IMR-90 (cell line): Measurements from ENCODE around the gene DUSP22. TPM values are rescaled to one million over a fixed set of nuclear protein-coding genes. Genes with fewer than 3 reads are reported as not detected.

Experiments used
- ATAC-seq: fragments of 200-7000 bp; cut with Tn5 transposase; 2 replicates; pipeline ENCODE4 v1.9.1; 2020; ENCODE audit warnings: low read depth, mild to moderate bottlenecking, moderate library complexity
- BruUV-seq: library from RNA; stranded (reverse); fragments of 400-500 nt; replicated peaks from 2 replicates; lab custom pipeline; 2021; lab: Mats Ljungman, UMichigan
- CTCF ChIA-PET: fragments of 300-600 bp; formaldehyde crosslinking; extraction: SDS; loops from one replicate; lab custom pipeline; 2021; ENCODE audit warnings: antibody characterized with exemption; lab: Yijun Ruan, JAX
- POLR2A ChIA-PET: fragments of 300-600 bp; sonication (Branson Sonifier 250); formaldehyde crosslinking; loops from one replicate; lab custom pipeline; 2022; ENCODE audit warnings: antibody characterized with exemption; ENCODE audit not compliant: unreplicated experiment; lab: Charles Lee
- DNase-seq: peaks from one replicate; pipeline ENCODE4 v3.0.0; 2013
- H2AFZ ChIP-seq: replicated peaks from 2 replicates; pipeline ENCODE3; 2013; ENCODE audit warnings: low read length, mild to moderate bottlenecking; ENCODE audit not compliant: poor library complexity
- H2AK5ac ChIP-seq: 2 replicates; pipeline ENCODE4 v1.6.1; 2013; ENCODE audit warnings: low read depth, low read length, inconsistent platforms
- H2AK9ac ChIP-seq: replicated peaks from 2 replicates; pipeline ENCODE3; 2013; ENCODE audit warnings: mild to moderate bottlenecking, low read depth, low read length, moderate library complexity; ENCODE audit not compliant: poor library complexity
- H2BK120ac ChIP-seq: 2 replicates; pipeline ENCODE4 v1.6.1; 2013; ENCODE audit warnings: low read depth, low read length, inconsistent platforms
- H2BK15ac ChIP-seq: 3 replicates; pipeline ENCODE4 v1.6.1; 2013; ENCODE audit warnings: low read depth, low read length, inconsistent platforms
- H2BK20ac ChIP-seq: 2 replicates; pipeline ENCODE4 v1.6.1; 2013; ENCODE audit warnings: low read depth, mild to moderate bottlenecking, inconsistent platforms, low read length, moderate library complexity
- H2BK5ac ChIP-seq: 2 replicates; pipeline ENCODE4 v1.6.1; 2013; ENCODE audit warnings: mild to moderate bottlenecking, low read depth, low read length, inconsistent platforms; ENCODE audit not compliant: poor library complexity, severe bottlenecking
- H3K14ac ChIP-seq: replicated peaks from 2 replicates; pipeline ENCODE4 v1.6.1; 2013; ENCODE audit warnings: low read depth, low read length, inconsistent platforms
- H3K18ac ChIP-seq: 2 replicates; pipeline ENCODE4 v1.6.1; 2013; ENCODE audit warnings: low read depth, low read length, control low read depth
- H3K23ac ChIP-seq: 2 replicates; pipeline ENCODE4 v1.6.1; 2013; ENCODE audit warnings: low read depth, low read length, inconsistent platforms
- H3K27ac ChIP-seq: 2 replicates; pipeline ENCODE4 v1.5.1; 2013; ENCODE audit warnings: mild to moderate bottlenecking, control low read depth, low read length; ENCODE audit not compliant: insufficient read depth
- H3K27me3 ChIP-seq: 2 replicates; pipeline ENCODE4 v1.6.1; 2013; ENCODE audit warnings: low read length; ENCODE audit not compliant: control insufficient read depth, insufficient read depth
- H3K36me3 ChIP-seq: 2 replicates; pipeline ENCODE4 v1.6.1; 2013; ENCODE audit warnings: low read length, mixed read lengths; ENCODE audit not compliant: control insufficient read depth, insufficient read depth
- H3K4ac ChIP-seq: 2 replicates; pipeline ENCODE4 v1.6.1; 2013; ENCODE audit warnings: low read depth, low read length, inconsistent platforms
- H3K4me1 ChIP-seq: 2 replicates; pipeline ENCODE4 v1.6.1; 2013; ENCODE audit warnings: low read length, mixed read lengths; ENCODE audit not compliant: control insufficient read depth, insufficient read depth
- H3K4me2 ChIP-seq: 2 replicates; pipeline ENCODE4 v1.6.1; 2013; ENCODE audit warnings: low read depth, mild to moderate bottlenecking, control low read depth, low read length, moderate library complexity
- H3K4me3 ChIP-seq: 2 replicates; pipeline ENCODE4 v1.5.1; 2013; ENCODE audit warnings: low read depth, mild to moderate bottlenecking, control low read depth, low read length, moderate library complexity; ENCODE audit not compliant: insufficient read depth
- H3K56ac ChIP-seq: 2 replicates; pipeline ENCODE4 v1.6.1; 2013; ENCODE audit warnings: low read length, inconsistent platforms; ENCODE audit not compliant: insufficient read depth; ENCODE audit errors: extremely low read depth
- H3K79me1 ChIP-seq, 2 experiments: 2 replicates each; pipeline ENCODE4 v1.6.1; 2013; ENCODE audit warnings: low read length in 2 of 2, inconsistent platforms in 1 of 2, low read depth in 1 of 2
- H3K9ac ChIP-seq: 2 replicates; pipeline ENCODE4 v1.6.1; 2013; ENCODE audit warnings: low read depth, low read length, control low read depth
- H3K9me1 ChIP-seq: 2 replicates; pipeline ENCODE4 v1.6.1; 2013; ENCODE audit warnings: low read length, inconsistent platforms; ENCODE audit not compliant: insufficient read depth
- H3K9me3 ChIP-seq: 2 replicates; pipeline ENCODE4 v1.6.1; 2013; ENCODE audit warnings: low read length; ENCODE audit not compliant: control insufficient read depth, insufficient read depth
- H4K20me1 ChIP-seq: 2 replicates; pipeline ENCODE4 v1.6.1; 2013; ENCODE audit warnings: low read length, inconsistent platforms; ENCODE audit not compliant: insufficient read depth
- H4K5ac ChIP-seq: 2 replicates; pipeline ENCODE4 v1.6.1; 2013; ENCODE audit warnings: mild to moderate bottlenecking, low read depth, low read length, control low read depth
- H4K8ac ChIP-seq, 2 experiments: 2 replicates each; pipeline ENCODE4 v1.6.1; 2013; ENCODE audit warnings: low read depth in 2 of 2, low read length in 2 of 2, control low read depth in 1 of 2, inconsistent platforms in 1 of 2
- H4K91ac ChIP-seq: 2 replicates; pipeline ENCODE4 v1.6.1; 2013; ENCODE audit warnings: low read depth, low read length, inconsistent platforms; ENCODE audit not compliant: insufficient read depth
- BHLHE40 ChIP-seq: fragments of 150-350 bp; IDR thresholded peaks from 2 replicates; pipeline ENCODE4 v1.6.1; 2016; ENCODE audit warnings: mild to moderate bottlenecking, low read depth, low read length
- ELK1 ChIP-seq: fragments of 150-350 bp; IDR thresholded peaks from 2 replicates; pipeline ENCODE4 v1.6.1; 2016; ENCODE audit warnings: low read depth, mild to moderate bottlenecking, low read length, moderate library complexity, borderline replicate concordance
- FOS ChIP-seq: fragments of 150-350 bp; IDR thresholded peaks from 2 replicates; pipeline ENCODE4 v1.6.1; 2016; ENCODE audit warnings: low read depth, low read length
- MAZ ChIP-seq: IDR thresholded peaks from 2 replicates; pipeline ENCODE4 v1.6.1; 2012; ENCODE audit warnings: low read depth, mild to moderate bottlenecking, low read length, improper control_type of control experiment, moderate library complexity, borderline replicate concordance
- MXI1 ChIP-seq: IDR thresholded peaks from 2 replicates; pipeline ENCODE4 v1.6.1; 2012; ENCODE audit warnings: low read depth, mild to moderate bottlenecking, low read length, moderate library complexity, borderline replicate concordance
- NFE2L2 ChIP-seq: fragments of 150-350 bp; IDR thresholded peaks from 2 replicates; pipeline ENCODE4 v1.6.1; 2016; ENCODE audit warnings: low read depth, mild to moderate bottlenecking, low read length
- WGBS, 2 experiments: methylation state at CpG; one replicate each; pipeline versions ENCODE4 v1.1.5 to v1.1.7; 2013; ENCODE audit warnings: missing lambda C conversion rate in 2 of 2; ENCODE audit not compliant: insufficient read length in 1 of 2; ENCODE audit errors: extremely low coverage in 2 of 2; 5-methylcytosine and 5-hydroxymethylcytosine counted together
- dilution Hi-C: fragments of 300-500 bp; cut with HindIII; formaldehyde crosslinking; loops from one replicate; pipeline ENCODE4 v1.14.3; 2018; ENCODE audit warnings: low sequenced_read_pairs; ENCODE audit not compliant: unreplicated experiment
- in situ Hi-C: fragments of 300-500 bp; cut with MboI; formaldehyde crosslinking; loops from 3 replicates; pipeline ENCODE4 v1.14.3; 2019; ENCODE audit warnings: low sequenced_read_pairs, inconsistent platforms, mixed read lengths
- intact Hi-C: fragments of 100-400 bp; cut with micrococcal nuclease; formaldehyde crosslinking; loops from 2 replicates; pipeline ENCODE4 v1.10.0; 2022
- polyA plus RNA-seq, 3 experiments: library from polyadenylated mRNA; depleted of rRNA; stranded (reverse); fragments of >200 nt; gene quantifications; 2 replicates each; pipeline ENCODE4 v1.2.3, GENCODE V29; 2012; ENCODE audit warnings: low replicate concordance in 1 of 3
- total RNA-seq: library from RNA; depleted of rRNA; stranded (reverse); fragments of >200 nt; gene quantifications from 2 replicates; pipeline ENCODE4 v1.2.3, GENCODE V29; 2012

The DUSP22 gene
- total and polyA plus RNA-seq, 2 of the 4 experiments (the other 2 are of a cell fraction) = 7.1 to 8.2 TPM

- H2BK20ac ChIP-seq = no peak overlapping the region
- peaks cover 2% of the 10 kb centered on the region; the same call in 1 of the 2 replicates for H3K9me3 ChIP-seq
- no peaks in the 10 kb centered on the region; the same call in 1 of the 2 replicates for H4K20me1 ChIP-seq
- no peak overlapping the region for H2BK5ac ChIP-seq
- no peak overlapping the region for H3K27ac ChIP-seq
- H3K14ac ChIP-seq = no peak overlapping the region
- H3K56ac ChIP-seq = no peak overlapping the region
- no peaks in the 10 kb centered on the region for H3K27me3 ChIP-seq
- H4K8ac ChIP-seq = no peak overlapping the region
- no TSS peak for BruUV-seq
- intact Hi-C loops (no loop called here), in situ Hi-C loops (no loop called here), dilution Hi-C loops (no loop called here)
- no peak for ATAC-seq
- H3K9ac ChIP-seq = no peak overlapping the region
- WGBS, 2 experiments = 66% methylated on average over 3 of the region's 8 CpGs; no CpG with 5 or more reads in 1 of the 2 experiments
- no peak overlapping the region for H2BK15ac ChIP-seq
- DNase-seq = no peak
- no peak overlapping the region for H2AK9ac ChIP-seq
- H4K5ac ChIP-seq = no peak overlapping the region
- no peak overlapping the region for H2BK120ac ChIP-seq
- H3K4ac ChIP-seq = no peak overlapping the region
- no peak overlapping the region for H3K18ac ChIP-seq
- no peak overlapping the region for H3K4me2 ChIP-seq
- CTCF ChIA-PET = interaction anchor here (1.3 kb wide), 1 partner anchor 14 kb away, joined by 5 read pairs; no protein-coding TSS in a partner anchor
- peaks cover 9% of the 10 kb centered on the region for H3K4me1 ChIP-seq
- no peak overlapping the region for H3K23ac ChIP-seq
- POLR2A ChIA-PET = no interaction called here
- H3K4me3 ChIP-seq = no peak overlapping the region
- no peak overlapping the region for H2AK5ac ChIP-seq
- no peaks in the 10 kb centered on the region for H3K36me3 ChIP-seq
- no peak for TF ChIP-seq FOS
- TF ChIP-seq NFE2L2 = no peak
- no peak for TF ChIP-seq MXI1
- no peak for TF ChIP-seq MAZ
- no peak for TF ChIP-seq ELK1
- no peak for TF ChIP-seq BHLHE40
- H3K9me1 ChIP-seq = no peaks in the 10 kb centered on the region; the same call in 1 of the 2 replicates
- H4K91ac ChIP-seq = no peak overlapping the region
- 0 out of 4 replicates have a peak, but pooled peaks cover 0 to 3% of the 10 kb centered on the region in 2 experiments for H3K79me1 ChIP-seq
- H2AFZ ChIP-seq = no peak overlapping the region
Measured at GRCh38 chr6:330948-331347, 38.7 kb downstream of the DUSP22 start.
